Heart right ventricle (tissue), 16 donors: ENCODE results near the gene ADARB2. TPM values are rescaled to one million over a fixed set of nuclear protein-coding genes. Genes with fewer than 3 reads are reported as not detected.

Source experiments
- ATAC-seq, 8 donors: fragments of 200-7000 bp; cut with Tn5 transposase; one replicate each; pipeline ENCODE4 v1.9.1; 2020; ENCODE audit warnings: mild to moderate bottlenecking in 8 of 8, moderate library complexity in 8 of 8, moderate number of reproducible peaks in 1 of 8
- DNase-seq, 2 donors: peaks; one replicate each; pipeline ENCODE4 v3.0.0-alpha.2; 2020
- H3K27ac ChIP-seq, 10 donors: fragments of 200-600 bp; sonication (generic) in 2 of 10; one replicate each; pipeline versions ENCODE4 v1.5.0 to v1.8.0; 2020 to 2022; ENCODE audit warnings: mild to moderate bottlenecking in 3 of 10
- H3K27me3 ChIP-seq, 7 donors: fragments of 200-600 bp; one replicate each; pipeline ENCODE4 v1.8.0; 2021 to 2022; ENCODE audit warnings: mild to moderate bottlenecking in 2 of 7
- H3K36me3 ChIP-seq, 9 donors: fragments of 200-600 bp; sonication (generic) in 1 of 9; one replicate each; pipeline versions ENCODE4 v1.5.0 to v1.8.0; 2020 to 2022; ENCODE audit warnings: mild to moderate bottlenecking in 2 of 9
- H3K4me1 ChIP-seq, 9 donors: fragments of 200-600 bp; sonication (generic) in 1 of 9; one replicate each; pipeline versions ENCODE4 v1.5.0 to v1.8.0; 2020 to 2022; ENCODE audit warnings: mild to moderate bottlenecking in 4 of 9
- H3K4me3 ChIP-seq, 10 donors: fragments of 200-600 bp; sonication (generic) in 2 of 10; one replicate each; pipeline versions ENCODE4 v1.5.0 to v1.8.0; 2020 to 2022; ENCODE audit warnings: mild to moderate bottlenecking in 7 of 10, moderate library complexity in 2 of 10
- H3K9me3 ChIP-seq, 11 donors: fragments of 200-600 bp in 10 of 11; sonication (generic) in 2 of 11; one replicate each; pipeline versions ENCODE4 v1.5.0 to v1.8.0; 2013 to 2022; ENCODE audit warnings: mild to moderate bottlenecking in 2 of 11, control low read depth in 1 of 11, moderate library complexity in 1 of 11
- CTCF ChIP-seq, 9 donors: fragments of 200-600 bp; sonication (generic) in 2 of 9; IDR thresholded peaks; one replicate each; pipeline versions ENCODE4 v1.5.0 to v1.8.0; 2021 to 2022; ENCODE audit warnings: antibody characterized with exemption in 9 of 9, mild to moderate bottlenecking in 5 of 9, moderate library complexity in 1 of 9
- WGBS, 2 donors: extraction: QIAGEN DNeasy Blood & Tissue Kit; methylation state at CpG; one replicate each; pipeline ENCODE4 v1.1.7; 2013; ENCODE audit warnings: inconsistent platforms in 1 of 2; 5-methylcytosine and 5-hydroxymethylcytosine counted together
- intact Hi-C, 10 donors: fragments of 100-400 bp; cut with DNase I; formaldehyde crosslinking; loops; one replicate each; pipeline versions ENCODE4 v1.11.1 to v1.14.2; 2022
- polyA plus RNA-seq, 2 donors: library from polyadenylated mRNA; stranded (reverse); fragments of 200-250 nt; gene quantifications; one replicate each; pipeline ENCODE4 v1.2.3, GENCODE V29; 2013
- total RNA-seq, 10 donors: library from RNA; stranded (reverse); fragmentation: NEBNext Ultra II Directional in 3 of 10; extraction: Animal tissue kit (Norgen Biotek cat#: 25700) in 3 of 10; gene quantifications; one replicate each; pipeline versions ENCODE4 v1.2.1 to v1.2.4, GENCODE V29; 2021 to 2023
- donor health status: Arrhythmogenic right ventricular cardiomyopathy.
- donor health status: ischemic (EF 13 %, LVEDD 7.1; RV severe dilation, severe dysfunction).
- donor health status: healthy with polysubstance abuse.
- donor health status: DM: no; HTN: yes; CAD: no.
- donor health status: DM: no; HTN: no; CAD: no.
- donor health status: ischemic (EF 25% LVEDD 6.9; RV normal size, moderate dysfunction).
- donor health status: ischemic (EF 25% LVEDD 5.7; RV mildly dilated, moderate dysfunction).
- donor health status: healthy.
- donor health status: DM: yes; HTN: yes; CAD: no.
- donor health status: Ischemic cardiomyopathy.
- donor health status: ischemic (EF 35%, LVEDD 5.7; RV mildly dilated, moderate dysfunction).
- donor health status: nonischemic (EF 11% LVEDD 7.7; RV severe dilation, severe dysfunction).
- donor health status: DM: yes; HTN: yes; CAD: no.
- donor health status: PGD.
- donor health status: ischemic (EF 29% LVEDD 5.4; RV normal size, mild dysfunction).
- donor health status: nonischemic (EF 23%, LVEDD 6.1; RV moderate dilation, normal function).

The ADARB2 gene
- total and polyA plus RNA-seq, 12 donors = 0.08 to 0.47 (median 0.17) TPM; not detected in 2

- no peaks in the 10 kb centered on the region for H3K4me1 ChIP-seq
- ATAC-seq (no peak), DNase-seq (no peak)
- no peaks in the 10 kb centered on the region for H3K36me3 ChIP-seq
- H3K27ac ChIP-seq = no peak overlapping the region
- intact Hi-C loops = no loop called here
- H3K9me3 ChIP-seq = no peaks in the 10 kb centered on the region
- 83 to 89% methylated on average over 13 of the region's 13 CpGs for WGBS, 2 donors
- no peak for TF ChIP-seq CTCF (IDR thresholded peaks at IDR 0.05)
- H3K4me3 ChIP-seq = no peak overlapping the region
- H3K27me3 ChIP-seq = no peaks in the 10 kb centered on the region
Observed at GRCh38 chr10:1544209-1544673, 193.1 kb downstream of the ADARB2 start.

- H3K4me3 ChIP-seq = no peak overlapping the region
- intact Hi-C loops = no loop called here
- ATAC-seq (no peak), DNase-seq (no peak)
- H3K4me1 ChIP-seq = no peaks in the 10 kb centered on the region
- no peaks in the 10 kb centered on the region for H3K36me3 ChIP-seq
- no peak overlapping the region for H3K27ac ChIP-seq
- H3K9me3 ChIP-seq = no peaks in the 10 kb centered on the region
- TF ChIP-seq CTCF (IDR thresholded peaks at IDR 0.05) = no peak
- H3K27me3 ChIP-seq = no peaks in the 10 kb centered on the region
- WGBS, 2 donors = 84 to 86% methylated on average over 11 of the region's 11 CpGs
Observed at GRCh38 chr10:1543596-1543995, 193.7 kb downstream of the ADARB2 start.

GRCh38 chr10:1542941-1543340 is 194.4 kb downstream of the ADARB2 start:
- Histone ChIP-seq H3K27me3 (no peaks in the 10 kb centered on the region), H3K4me3 (no peak overlapping the region), H3K4me1 (no peaks in the 10 kb centered on the region), H3K9me3 (no peaks in the 10 kb centered on the region), H3K36me3 (no peaks in the 10 kb centered on the region), H3K27ac (no peak overlapping the region)
- intact Hi-C loops = no loop called here
- ATAC-seq (no peak), DNase-seq (no peak)
- 94% methylated on average over 21 of the region's 21 CpGs for WGBS, 2 donors
- TF ChIP-seq CTCF (IDR thresholded peaks at IDR 0.05) = no peak

GRCh38 chr10:1540144-1540543 is 197.2 kb downstream of the ADARB2 start:
- no peaks in the 10 kb centered on the region for H3K9me3 ChIP-seq
- ATAC-seq (no peak), DNase-seq (no peak)
- no peaks in the 10 kb centered on the region for H3K36me3 ChIP-seq
- no peaks in the 10 kb centered on the region for H3K4me1 ChIP-seq
- H3K27ac ChIP-seq = no peak overlapping the region
- no peak overlapping the region for H3K4me3 ChIP-seq
- 85 to 91% methylated on average over 13 of the region's 14 CpGs for WGBS, 2 donors
- intact Hi-C loops = no loop called here
- TF ChIP-seq CTCF (IDR thresholded peaks at IDR 0.05) = no peak
- H3K27me3 ChIP-seq = no peaks in the 10 kb centered on the region
